Fibroblast of mammary gland (primary cell): ENCODE data around the gene UAP1.
"Not testable (repeated sequence)": the region's sequence is repeated elsewhere in the genome, so short reads cannot be mapped to it uniquely, and the experiment has no call there.

Experiments
- DNase-seq: peaks from one replicate; pipeline ENCODE4 v3.0.0-alpha.2; 2010; ENCODE audit warnings: low read depth
- H3K4me3 ChIP-seq: 2 replicates; pipeline ENCODE4 v1.5.1; 2011; ENCODE audit warnings: low read depth, mild to moderate bottlenecking, low read length, moderate library complexity; ENCODE audit not compliant: control insufficient read depth
- TF ChIP-seq, protein P1 (sequence below): conservative IDR thresholded peaks from 2 replicates; pipeline ENCODE4 v1.5.1; 2011; ENCODE audit warnings: low read depth, low read length, inconsistent platforms; ENCODE audit not compliant: control insufficient read depth, insufficient read depth

Gene UAP1

DNA sequence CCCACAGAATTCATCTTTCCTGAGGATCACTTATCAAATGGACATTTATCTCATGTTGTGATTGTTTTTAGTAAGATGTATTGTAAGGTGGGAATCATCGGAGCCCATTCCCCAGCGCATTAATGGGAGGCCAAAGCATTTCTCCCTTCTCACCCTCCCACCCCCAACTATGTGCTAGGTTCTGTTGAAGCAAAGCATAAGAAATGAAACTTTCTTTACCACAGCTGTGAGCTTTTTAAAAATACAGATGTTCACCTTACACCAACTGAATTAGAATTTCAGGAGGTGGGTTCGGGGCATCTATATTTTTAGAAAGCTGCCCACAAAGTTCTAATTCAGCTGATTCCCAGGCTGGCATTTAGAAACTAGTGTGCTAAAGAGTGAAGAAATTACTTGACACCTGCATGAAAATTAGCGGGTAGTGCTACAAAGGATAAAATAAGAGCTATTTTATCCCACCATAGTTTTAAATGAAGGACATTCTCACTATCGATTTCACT, 26.3 kb downstream of the UAP1 start:
- H3K4me3 ChIP-seq = no peak overlapping the region
- TF ChIP-seq, protein P1, sequence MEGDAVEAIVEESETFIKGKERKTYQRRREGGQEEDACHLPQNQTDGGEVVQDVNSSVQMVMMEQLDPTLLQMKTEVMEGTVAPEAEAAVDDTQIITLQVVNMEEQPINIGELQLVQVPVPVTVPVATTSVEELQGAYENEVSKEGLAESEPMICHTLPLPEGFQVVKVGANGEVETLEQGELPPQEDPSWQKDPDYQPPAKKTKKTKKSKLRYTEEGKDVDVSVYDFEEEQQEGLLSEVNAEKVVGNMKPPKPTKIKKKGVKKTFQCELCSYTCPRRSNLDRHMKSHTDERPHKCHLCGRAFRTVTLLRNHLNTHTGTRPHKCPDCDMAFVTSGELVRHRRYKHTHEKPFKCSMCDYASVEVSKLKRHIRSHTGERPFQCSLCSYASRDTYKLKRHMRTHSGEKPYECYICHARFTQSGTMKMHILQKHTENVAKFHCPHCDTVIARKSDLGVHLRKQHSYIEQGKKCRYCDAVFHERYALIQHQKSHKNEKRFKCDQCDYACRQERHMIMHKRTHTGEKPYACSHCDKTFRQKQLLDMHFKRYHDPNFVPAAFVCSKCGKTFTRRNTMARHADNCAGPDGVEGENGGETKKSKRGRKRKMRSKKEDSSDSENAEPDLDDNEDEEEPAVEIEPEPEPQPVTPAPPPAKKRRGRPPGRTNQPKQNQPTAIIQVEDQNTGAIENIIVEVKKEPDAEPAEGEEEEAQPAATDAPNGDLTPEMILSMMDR = no peak
- no peak for DNase-seq

DNA sequence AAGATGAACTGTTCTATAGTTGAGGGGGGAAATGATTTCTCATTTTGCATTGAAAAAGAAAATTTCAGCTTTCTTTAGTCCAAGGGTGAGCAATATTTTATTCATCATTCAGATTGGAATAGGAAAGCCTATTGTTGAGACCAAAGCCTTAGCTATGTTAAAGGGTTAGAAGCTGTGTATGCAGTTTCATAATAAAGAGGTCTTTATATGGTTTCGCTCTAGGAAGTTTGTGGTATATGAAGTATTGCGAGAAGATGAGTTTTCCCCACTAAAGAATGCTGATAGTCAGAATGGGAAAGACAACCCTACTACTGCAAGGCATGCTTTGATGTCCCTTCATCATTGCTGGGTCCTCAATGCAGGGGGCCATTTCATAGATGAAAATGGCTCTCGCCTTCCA, 28.6 kb downstream of the UAP1 start:
- H3K4me3 ChIP-seq = no peak overlapping the region
- DNase-seq = no peak
- TF ChIP-seq, protein P1 = no peak

DNA sequence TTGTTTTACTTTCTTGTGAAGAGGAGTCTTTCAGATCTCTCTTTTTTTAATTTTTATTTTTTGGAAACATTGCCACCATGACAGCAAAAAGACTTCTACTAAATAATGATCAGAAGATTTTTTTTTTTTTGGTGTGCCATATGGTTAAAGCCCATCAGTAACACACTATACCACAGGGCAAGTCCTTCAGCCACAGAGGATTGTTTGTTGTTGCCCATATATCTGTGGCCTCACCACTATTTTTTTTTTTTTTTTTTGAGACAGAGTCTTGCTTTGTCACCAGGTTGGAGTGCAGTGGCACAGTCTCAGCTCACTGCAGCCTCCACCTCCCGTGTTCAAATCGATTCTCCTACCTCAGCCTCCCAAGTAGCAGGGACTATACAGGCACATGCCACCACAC, 29.2 kb downstream of the UAP1 start:
- TF ChIP-seq, protein P1 = no peak
- H3K4me3 ChIP-seq = no peak overlapping the region
- no peak for DNase-seq

DNA sequence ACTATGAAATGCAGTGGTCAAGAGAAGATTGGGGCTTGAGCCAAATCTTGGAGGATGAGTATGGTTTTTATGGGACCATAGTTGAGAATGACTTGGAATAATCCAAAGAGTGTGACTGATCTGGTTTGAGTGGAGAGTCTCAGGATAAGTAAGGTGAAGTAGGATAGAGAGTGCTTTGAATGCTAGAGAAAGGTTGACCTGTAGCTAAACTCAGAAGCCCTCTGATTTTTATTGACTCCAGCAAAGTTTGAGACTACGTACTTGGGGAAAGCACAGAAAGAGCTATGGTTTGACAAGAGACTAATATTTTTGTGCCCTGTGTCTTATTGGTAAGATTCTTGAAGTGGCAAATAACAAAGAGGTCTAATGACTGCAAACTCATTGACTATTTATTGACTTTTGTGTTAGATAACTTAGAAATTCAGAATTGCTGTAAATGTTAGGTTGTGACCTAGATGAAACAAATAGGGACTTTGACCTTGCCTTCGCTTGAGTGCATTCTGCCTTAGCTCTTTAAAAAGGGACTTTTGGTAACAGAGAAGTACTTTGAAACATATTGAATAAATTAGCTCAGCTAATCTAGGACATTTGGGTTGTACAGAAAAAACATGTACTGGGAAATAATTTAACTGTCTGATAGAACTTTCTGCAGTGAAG, 35.1 kb downstream of the UAP1 start:
- DNase-seq = no peak
- TF ChIP-seq, protein P1 = no peak
- no peak overlapping the region for H3K4me3 ChIP-seq

DNA sequence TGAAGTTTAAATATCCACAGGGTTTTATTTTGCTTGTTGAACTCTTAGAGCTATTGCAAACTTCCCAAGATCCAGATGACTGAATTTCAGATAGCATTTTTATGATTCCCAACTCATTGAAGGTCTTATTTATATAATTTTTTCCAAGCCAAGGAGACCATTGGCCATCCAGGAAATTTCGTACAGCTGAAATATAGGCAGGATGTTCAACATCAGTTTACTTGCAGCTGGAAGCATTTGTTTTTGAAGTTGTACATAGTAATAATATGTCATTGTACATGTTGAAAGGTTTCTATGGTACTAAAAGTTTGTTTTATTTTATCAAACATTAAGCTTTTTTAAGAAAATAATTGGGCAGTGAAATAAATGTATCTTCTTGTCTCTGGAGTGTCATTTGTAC, 37.9 kb downstream of the UAP1 start:
- TF ChIP-seq, protein P1 = no peak
- no peak overlapping the region for H3K4me3 ChIP-seq
- no peak for DNase-seq

GRCh38 chr1:162603117-162603516, 41.6 kb downstream of the UAP1 start:
- H3K4me3 ChIP-seq, DNase-seq: not testable (repeated sequence)

DNA sequence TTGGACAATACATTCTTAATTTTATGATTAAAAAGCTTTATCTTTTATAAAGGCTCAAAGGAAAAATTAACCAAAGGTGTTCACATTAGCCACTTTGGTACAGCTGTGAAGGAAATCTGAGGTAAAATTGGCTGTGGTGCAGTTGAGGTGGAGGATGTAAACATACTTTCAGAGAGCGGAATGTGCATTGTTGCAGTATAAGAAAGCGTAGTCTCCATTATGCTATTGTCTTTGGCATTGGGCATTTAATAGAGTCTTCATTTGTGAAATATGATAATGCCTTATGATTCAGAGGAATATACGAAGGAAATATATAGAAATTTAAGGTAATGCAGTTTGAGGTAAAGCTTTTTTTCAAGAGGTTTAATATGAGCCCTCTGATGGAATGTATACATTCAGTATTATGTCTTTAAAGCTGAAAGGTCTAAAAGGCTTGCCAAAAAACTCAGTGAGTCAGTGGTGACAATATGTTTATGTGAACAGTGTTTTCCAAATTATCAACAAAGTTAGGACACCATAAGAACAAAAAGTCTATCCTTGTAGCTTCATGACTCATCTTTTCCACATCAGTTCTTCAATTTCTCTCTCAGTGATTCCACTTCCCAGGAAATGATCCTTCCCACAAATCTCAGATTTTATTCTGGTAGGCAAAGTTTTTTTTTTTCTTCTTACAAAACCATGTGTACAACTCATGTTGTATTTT, 43.9 kb downstream of the UAP1 start:
- TF ChIP-seq, protein P1 = no peak
- no peak overlapping the region for H3K4me3 ChIP-seq
- DNase-seq = peak; percentile 98
